Measurements from ENCODE around the gene SPOPL. TPM values are rescaled to one million over a fixed set of nuclear protein-coding genes. Genes with fewer than 3 reads are reported as not detected.

SPOPL gene
- total and polyA plus RNA-seq, 12 donors: 1.5 to 26.2 (median 14.0) TPM

DNA sequence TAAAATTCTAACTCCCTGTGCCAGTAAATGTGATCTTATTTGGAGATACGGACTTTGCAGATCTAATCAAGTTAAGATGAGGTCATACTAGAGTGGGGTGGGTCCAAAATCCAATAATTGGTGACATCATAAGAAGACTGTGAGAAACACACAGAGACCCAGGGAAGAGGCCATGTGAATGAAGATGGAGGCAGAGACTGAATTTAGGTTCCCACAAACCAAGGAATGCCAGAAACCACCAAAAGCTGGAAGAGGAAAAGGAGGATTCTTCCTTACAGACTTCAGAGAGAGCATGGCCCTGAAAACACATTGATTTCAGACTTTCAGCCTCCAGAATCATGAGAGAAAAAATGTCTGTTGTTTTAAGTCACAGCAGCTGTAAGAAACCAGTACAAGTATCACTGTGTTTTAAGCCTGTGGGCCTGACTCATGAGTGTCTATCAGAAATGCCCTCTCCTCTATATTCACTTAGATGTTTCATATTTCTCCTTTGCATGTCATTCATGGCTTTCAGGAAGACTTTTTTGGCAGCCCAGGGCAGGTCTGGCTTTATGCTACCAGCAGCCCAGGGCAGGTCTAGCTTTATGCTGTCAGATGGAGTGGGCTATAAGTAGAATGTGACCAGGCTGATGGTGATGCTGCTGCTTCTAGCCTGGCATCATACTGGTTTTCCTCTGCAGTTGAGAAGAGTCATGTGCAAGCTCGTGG lies 100.0 kb downstream of the SPOPL start:
- intact Hi-C loops (cut with DNase I): loop anchor here in 1 of 2 donors (2.0 kb wide), 1 partner anchor 15 kb away; no protein-coding TSS in a partner anchor
- Histone ChIP-seq H3K36me3 (replicated peaks in 1 of 2) (no peaks in the 10 kb centered on the region), H3K27me3 (no peaks in the 10 kb centered on the region), H3K4me3 (no peak overlapping the region), H3K27ac (no peak overlapping the region), H3K4me1 (replicated peaks in 1 of 2) (no peaks in the 10 kb centered on the region), H3K9me3 (replicated peaks in 1 of 3) (no peaks in the 10 kb centered on the region)
- no peak for DNase-seq
- no peak for TF ChIP-seq POLR2A (IDR thresholded peaks at IDR 0.05)
- TF ChIP-seq, protein P1, sequence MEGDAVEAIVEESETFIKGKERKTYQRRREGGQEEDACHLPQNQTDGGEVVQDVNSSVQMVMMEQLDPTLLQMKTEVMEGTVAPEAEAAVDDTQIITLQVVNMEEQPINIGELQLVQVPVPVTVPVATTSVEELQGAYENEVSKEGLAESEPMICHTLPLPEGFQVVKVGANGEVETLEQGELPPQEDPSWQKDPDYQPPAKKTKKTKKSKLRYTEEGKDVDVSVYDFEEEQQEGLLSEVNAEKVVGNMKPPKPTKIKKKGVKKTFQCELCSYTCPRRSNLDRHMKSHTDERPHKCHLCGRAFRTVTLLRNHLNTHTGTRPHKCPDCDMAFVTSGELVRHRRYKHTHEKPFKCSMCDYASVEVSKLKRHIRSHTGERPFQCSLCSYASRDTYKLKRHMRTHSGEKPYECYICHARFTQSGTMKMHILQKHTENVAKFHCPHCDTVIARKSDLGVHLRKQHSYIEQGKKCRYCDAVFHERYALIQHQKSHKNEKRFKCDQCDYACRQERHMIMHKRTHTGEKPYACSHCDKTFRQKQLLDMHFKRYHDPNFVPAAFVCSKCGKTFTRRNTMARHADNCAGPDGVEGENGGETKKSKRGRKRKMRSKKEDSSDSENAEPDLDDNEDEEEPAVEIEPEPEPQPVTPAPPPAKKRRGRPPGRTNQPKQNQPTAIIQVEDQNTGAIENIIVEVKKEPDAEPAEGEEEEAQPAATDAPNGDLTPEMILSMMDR (IDR thresholded peaks at IDR 0.05): no peak
- WGBS, 4 donors: 75 to 95% (median 87%) methylated on average over 2 of the region's 2 CpGs

DNA sequence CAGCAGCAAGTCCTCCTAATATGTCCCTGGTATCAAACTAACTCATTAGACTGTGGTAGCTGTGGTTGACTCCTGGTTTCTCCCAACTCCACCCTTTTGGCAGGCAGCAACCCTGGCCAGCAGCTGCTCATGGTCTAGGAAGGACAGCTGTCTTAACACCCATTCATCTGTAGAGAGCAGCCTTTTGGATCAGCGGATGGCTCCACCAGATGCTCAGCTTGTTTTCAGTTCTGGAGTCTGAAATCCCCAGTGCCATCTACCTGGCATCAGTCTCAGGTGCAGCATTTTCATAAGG lies 100.5 kb downstream of the SPOPL start:
- no peak for DNase-seq
- H3K9me3 ChIP-seq (replicated peaks in 1 of 3): no peaks in the 10 kb centered on the region
- 95 to 100% (median 98%) methylated on average over 1 of the region's 1 CpG for WGBS, 4 donors
- no peak overlapping the region for H3K27ac ChIP-seq
- intact Hi-C loops (cut with DNase I): loop anchor here in 1 of 2 donors (2.0 kb wide), 1 partner anchor 15 kb away; no protein-coding TSS in a partner anchor
- H3K27me3 ChIP-seq: no peaks in the 10 kb centered on the region
- H3K36me3 ChIP-seq (replicated peaks in 1 of 2): no peaks in the 10 kb centered on the region
- TF ChIP-seq, protein P1 (IDR thresholded peaks at IDR 0.05): no peak
- no peak for TF ChIP-seq POLR2A (IDR thresholded peaks at IDR 0.05)
- no peak overlapping the region for H3K4me3 ChIP-seq
- no peaks in the 10 kb centered on the region for H3K4me1 ChIP-seq (replicated peaks in 1 of 2)

DNA sequence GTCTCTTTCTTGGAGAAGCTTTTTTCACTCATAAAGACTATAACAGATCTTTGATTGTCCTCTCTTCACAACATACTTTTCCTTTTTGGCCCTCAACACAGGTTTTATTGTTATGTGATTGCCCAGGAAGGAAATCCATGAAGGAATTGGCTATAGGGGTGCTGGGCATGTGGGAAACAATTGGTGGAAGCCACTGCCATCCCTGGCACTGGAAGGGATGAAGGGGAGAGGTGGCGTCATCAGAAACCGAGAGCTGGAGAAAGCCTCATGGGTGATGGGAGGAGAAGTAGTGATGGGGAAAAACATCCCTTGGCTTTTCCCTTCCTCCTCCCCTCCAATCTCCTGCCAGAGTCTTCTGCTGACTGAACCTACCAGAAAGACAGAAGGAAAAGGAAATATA lies 106.2 kb downstream of the SPOPL start:
- H3K36me3 ChIP-seq (replicated peaks in 1 of 2): no peaks in the 10 kb centered on the region
- TF ChIP-seq POLR2A (IDR thresholded peaks at IDR 0.05): no peak
- TF ChIP-seq, protein P1 (IDR thresholded peaks at IDR 0.05): no peak
- H3K4me1 ChIP-seq (replicated peaks in 1 of 2): no peaks in the 10 kb centered on the region

DNA sequence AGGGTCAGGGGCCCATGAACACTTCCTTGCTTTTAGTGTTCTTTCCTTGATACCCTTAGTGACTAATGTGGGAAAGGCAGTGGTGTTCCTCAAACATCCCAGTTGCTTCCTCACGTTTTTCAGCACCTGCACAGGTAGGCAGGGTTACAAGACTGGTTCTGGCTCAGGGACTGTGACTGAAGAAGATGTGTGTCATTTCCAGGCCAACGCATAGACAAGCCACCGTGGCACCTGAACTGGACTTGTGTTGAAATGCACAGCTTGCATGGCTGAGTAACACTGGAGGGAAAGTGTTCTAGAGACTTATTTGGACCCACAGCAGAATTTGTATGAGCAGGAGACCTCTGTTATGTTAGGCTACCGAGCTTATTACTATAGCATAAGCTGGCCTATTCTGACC lies 107.9 kb downstream of the SPOPL start:
- intact Hi-C loops (cut with DNase I): no loop called here
- Histone ChIP-seq H3K27ac (no peak overlapping the region), H3K27me3 (no peaks in the 10 kb centered on the region), H3K9me3 (replicated peaks in 1 of 3) (no peaks in the 10 kb centered on the region), H3K4me3 (no peak overlapping the region), H3K4me1 (replicated peaks in 1 of 2) (no peaks in the 10 kb centered on the region), H3K36me3 (replicated peaks in 1 of 2) (no peaks in the 10 kb centered on the region)
- WGBS, 4 donors: 81 to 87% (median 85%) methylated on average over 4 of the region's 4 CpGs
- no peak for DNase-seq
- TF ChIP-seq, protein P1 (IDR thresholded peaks at IDR 0.05): no peak
- no peak for TF ChIP-seq POLR2A (IDR thresholded peaks at IDR 0.05)

More for the DNA sequence above, 106.2 kb downstream of the SPOPL start:
- intact Hi-C loops (cut with DNase I): no loop called here
- 68 to 98% (median 77%) methylated on average over 2 of the region's 2 CpGs for WGBS, 4 donors
- no peaks in the 10 kb centered on the region for H3K27me3 ChIP-seq
- no peak for DNase-seq
- H3K4me3 ChIP-seq: no peak overlapping the region
- H3K9me3 ChIP-seq (replicated peaks in 1 of 3): no peaks in the 10 kb centered on the region
- no peak overlapping the region for H3K27ac ChIP-seq

Data from adrenal gland (tissue), 12 donors.